Keratinocyte (primary cell): ENCODE measurements around the gene TAS2R40. TPM values are rescaled to one million over a fixed set of nuclear protein-coding genes. Genes with fewer than 3 reads are reported as not detected.

Experiments used
- DNase-seq: peaks from one replicate; pipeline ENCODE4 v3.0.0-alpha.2; 2011; ENCODE audit warnings: low read depth, missing footprints, low spot score
- FAIRE-seq: peaks from 2 replicates; lab custom pipeline; 2011; peaks lifted over from hg19 to GRCh38; lab: Jason Lieb, UNC
- H2AFZ ChIP-seq: 2 replicates; pipeline ENCODE4 v1.6.0; 2012; ENCODE audit warnings: low read length, control low read depth, inconsistent platforms; ENCODE audit not compliant: control insufficient read depth
- H3K27ac ChIP-seq: 2 replicates; pipeline ENCODE4 v1.5.1; 2011; ENCODE audit warnings: low read length; ENCODE audit not compliant: control insufficient read depth, insufficient read depth
- H3K27me3 ChIP-seq: 3 replicates; pipeline ENCODE4 v1.6.0; 2011; ENCODE audit warnings: low read length; ENCODE audit not compliant: control insufficient read depth, insufficient read depth; ENCODE audit errors: extremely low read depth
- H3K36me3 ChIP-seq, 2 experiments: 2 replicates in 1 of 2; 3 replicates in 1 of 2; pipeline ENCODE4 v1.5.1; 2011; ENCODE audit warnings: low read length in 2 of 2, mild to moderate bottlenecking in 1 of 2; ENCODE audit not compliant: control insufficient read depth in 2 of 2, insufficient read depth in 2 of 2; ENCODE audit errors: extremely low read depth in 1 of 2
- H3K4me1 ChIP-seq: 3 replicates; pipeline ENCODE4 v1.5.1; 2011; ENCODE audit warnings: low read length; ENCODE audit not compliant: control insufficient read depth, insufficient read depth; ENCODE audit errors: extremely low read depth
- H3K4me2 ChIP-seq: 3 replicates; pipeline ENCODE4 v1.6.0; 2011; ENCODE audit warnings: low read depth, low read length; ENCODE audit not compliant: control insufficient read depth, insufficient read depth; ENCODE audit errors: extremely low read depth
- H3K4me3 ChIP-seq, 3 experiments: fragments of 200-600 bp in 1 of 3; sonication (generic) in 1 of 3; 2 replicates in 2 of 3; 3 replicates in 1 of 3; pipeline ENCODE4 v1.5.1; 2011 to 2016; ENCODE audit warnings: low read length in 3 of 3, mild to moderate bottlenecking in 3 of 3, control low read depth in 2 of 3, inconsistent platforms in 1 of 3, low read depth in 1 of 3, mixed read lengths in 1 of 3, mixed run types in 1 of 3, moderate library complexity in 1 of 3; ENCODE audit not compliant: control insufficient read depth in 2 of 3, insufficient read depth in 2 of 3; ENCODE audit errors: extremely low read depth in 1 of 3
- H3K79me2 ChIP-seq: 2 replicates; pipeline ENCODE4 v1.6.0; 2012; ENCODE audit warnings: low read length; ENCODE audit not compliant: control insufficient read depth, insufficient read depth
- H3K9ac ChIP-seq: 3 replicates; pipeline ENCODE4 v1.6.0; 2011; ENCODE audit warnings: low read length; ENCODE audit not compliant: control insufficient read depth, insufficient read depth; ENCODE audit errors: extremely low read depth
- H3K9me1 ChIP-seq: 3 replicates; pipeline ENCODE4 v1.6.0; 2011; ENCODE audit warnings: low read length; ENCODE audit not compliant: control insufficient read depth, insufficient read depth; ENCODE audit errors: extremely low read depth
- H3K9me3 ChIP-seq: 2 replicates; pipeline ENCODE4 v1.5.1; 2012; ENCODE audit warnings: low read depth, low read length; ENCODE audit not compliant: control insufficient read depth
- H4K20me1 ChIP-seq: 3 replicates; pipeline ENCODE4 v1.6.0; 2011; ENCODE audit warnings: low read length; ENCODE audit not compliant: control insufficient read depth, insufficient read depth; ENCODE audit errors: extremely low read depth
- CTCF ChIP-seq, 3 experiments: IDR thresholded peaks in 1 of 3; conservative IDR thresholded peaks in 1 of 3; optimal IDR thresholded peaks in 1 of 3; 2 replicates in 2 of 3; 3 replicates in 1 of 3; pipeline versions ENCODE3 to v1.5.1; 2011; ENCODE audit warnings: low read length in 3 of 3, mild to moderate bottlenecking in 3 of 3, moderate library complexity in 2 of 3, control low read depth in 1 of 3, inconsistent platforms in 1 of 3; ENCODE audit not compliant: insufficient read depth in 2 of 3; ENCODE audit errors: extremely low read depth in 1 of 3
- EZH2 ChIP-seq: IDR thresholded peaks from one replicate; pipeline ENCODE4 v1.6.1; 2012; ENCODE audit warnings: inconsistent platforms, mild to moderate bottlenecking, low read length, moderate library complexity
- dilution Hi-C: fragments of 300-500 bp; cut with MboI; formaldehyde crosslinking; loops from one replicate; pipeline ENCODE4 v1.7.0; 2020; ENCODE audit warnings: low sequenced_read_pairs; ENCODE audit not compliant: extremely low pct_ligation_motif_present
- polyA plus RNA-seq, 5 experiments: library from polyadenylated mRNA; depleted of rRNA in 3 of 5; stranded (reverse) in 3 of 5; stranded (forward) in 1 of 5; unstranded in 1 of 5; fragments of >200 nt; gene quantifications; 1 replicate in 1 of 5; 2 replicates in 3 of 5; 3 replicates in 1 of 5; pipeline versions ENCODE4 v1.2.1 to v1.2.3, GENCODE V29; 2011 to 2012; ENCODE audit warnings: missing spikeins in 2 of 5, low read depth in 1 of 5, low replicate concordance in 1 of 5

Gene TAS2R40
- polyA plus RNA-seq, 1 donor (not counting 4 experiments of a cell fraction or from before 2014, with no cell fraction given): not detected

GRCh38 chr7:143243111-143243510 lies 21.3 kb downstream of the TAS2R40 start:
- Histone ChIP-seq H3K9me1 (no peaks in the 10 kb centered on the region), H3K4me1 (peaks cover 7% of the 10 kb centered on the region), H3K27me3 (no peaks in the 10 kb centered on the region), H3K9ac (no peak overlapping the region), H3K4me3 (no peak overlapping the region), H3K4me2 (no peak overlapping the region), H2AFZ (no peak overlapping the region), H3K36me3 (no peaks in the 10 kb centered on the region), H3K27ac (no peak overlapping the region), H3K9me3 (no peaks in the 10 kb centered on the region), H3K79me2 (no peaks in the 10 kb centered on the region), H4K20me1 (no peaks in the 10 kb centered on the region)
- DNase-seq: no peak
- FAIRE-seq: no peak
- dilution Hi-C loops: no loop called here
- TF ChIP-seq EZH2: no peak
- no peak for TF ChIP-seq CTCF (optimal IDR thresholded peaks at IDR 0.05 in 1 of 3, IDR thresholded peaks at IDR 0.05 in 1 of 3, conservative IDR thresholded peaks at IDR 0.05 in 1 of 3; ENCODE audit: extremely low read depth in 1 of 3, insufficient read depth in 2 of 3, low read length in 3 of 3)

GRCh38 chr7:143243614-143244013 lies 21.8 kb downstream of the TAS2R40 start:
- Histone ChIP-seq H3K4me1 (peaks cover 7% of the 10 kb centered on the region), H3K79me2 (no peaks in the 10 kb centered on the region), H3K27ac (no peak overlapping the region), H2AFZ (no peak overlapping the region), H3K9me3 (no peaks in the 10 kb centered on the region), H4K20me1 (no peaks in the 10 kb centered on the region), H3K27me3 (no peaks in the 10 kb centered on the region), H3K9me1 (no peaks in the 10 kb centered on the region), H3K9ac (no peak overlapping the region), H3K4me2 (no peak overlapping the region), H3K4me3 (no peak overlapping the region), H3K36me3 (no peaks in the 10 kb centered on the region)
- no peak for DNase-seq
- dilution Hi-C loops: no loop called here
- no peak for FAIRE-seq
- TF ChIP-seq EZH2: no peak
- TF ChIP-seq CTCF (optimal IDR thresholded peaks at IDR 0.05 in 1 of 3, IDR thresholded peaks at IDR 0.05 in 1 of 3, conservative IDR thresholded peaks at IDR 0.05 in 1 of 3; ENCODE audit: extremely low read depth in 1 of 3, insufficient read depth in 2 of 3, low read length in 3 of 3): no peak
